ENCODE measurements around the gene MAST1. TPM values are rescaled to one million over a fixed set of nuclear protein-coding genes. Genes with fewer than 3 reads are reported as not detected.

MAST1 gene
- total and polyA plus RNA-seq, 2 donors (not counting 1 experiment from before 2014, with no cell fraction given), result 0.39 to 1.1 TPM

- ChIA-PET CTCF (interaction anchor here (0.7 to 7.1 kb wide), 9 partner anchors 9 to 304 kb away, joined by 3 to 58 read pairs (median 6); partner anchors contain the start of gene GCDH), POLR2A (interaction anchor here (0.5 to 1.6 kb wide), 7 partner anchors 10 to 232 kb away, joined by 3 to 13 read pairs (median 5); partner anchors contain the start of gene GCDH)
- Histone ChIP-seq H3K27ac (ENCODE audit: low read length in 2 of 2) (peak within 1 kb of the TSS; percentile 94 to 98), H3K27me3 (replicated peaks in 1 of 4; ENCODE audit: control extremely low read depth in 1 of 4, control insufficient read depth in 3 of 4, insufficient read depth in 4 of 4, low read length in 3 of 4) (no peaks in the 10 kb centered on the region), H3K4me3 (ENCODE audit: control extremely low read depth in 1 of 5, extremely low read depth in 1 of 5, insufficient read depth in 1 of 5, low read depth in 2 of 5, low read length in 4 of 5) (peak within 1 kb of the TSS; percentile 58 to 97 (median 83)), H4K20me1 (ENCODE audit: control insufficient read depth, insufficient read depth, low read length, poor library complexity, severe bottlenecking) (no peaks in the 10 kb centered on the region), H3K36me3 (replicated peaks in 1 of 2; ENCODE audit: control extremely low read depth in 1 of 2, control insufficient read depth in 1 of 2, extremely low read depth in 1 of 2, insufficient read depth in 2 of 2, low read length in 1 of 2) (peaks cover 0 to 14% of the 10 kb centered on the region in 2 experiments), H3K4me1 (ENCODE audit: control insufficient read depth in 2 of 2, insufficient read depth in 2 of 2, low read length in 2 of 2) (peaks cover 19 to 41% of the 10 kb centered on the region in 2 donors), H2AFZ (ENCODE audit: insufficient read depth, low read depth, low read length, poor library complexity, severe bottlenecking) (peak within 1 kb of the TSS; percentile 80), H3K4me2 (replicated peaks; ENCODE audit: low read depth, low read length, poor library complexity, severe bottlenecking) (peak within 1 kb of the TSS; percentile 90), H3K79me2 (ENCODE audit: control insufficient read depth, insufficient read depth, low read length) (peaks cover 19% of the 10 kb centered on the region), H3K9me3 (ENCODE audit: control extremely low read depth in 1 of 3, control insufficient read depth in 2 of 3, insufficient read depth in 1 of 3, low read length in 2 of 3) (peaks cover 0 to 40% (median 5%) of the 10 kb centered on the region in 3 donors), H3K9ac (ENCODE audit: low read length) (peak within 1 kb of the TSS; percentile 90)
- Mint-ChIP-seq H3K4me3 (peak within 1 kb of the TSS; percentile 84), H3K9me3 (ENCODE audit: insufficient read depth) (no peaks in the 10 kb centered on the region), H3K4me1 (peaks cover 27% of the 10 kb centered on the region), H3K27me3 (no peaks in the 10 kb centered on the region), H3K27ac (peak within 1 kb of the TSS; percentile 96)
- ATAC-seq (ENCODE audit: low read depth) (peak; percentile 88), DNase-seq (peak; percentile 98)
- intact Hi-C loops (cut with micrococcal nuclease), result loop anchor here (1.0 to 2.0 kb wide), 2 partner anchors 9 to 14 kb away; no protein-coding TSS in a partner anchor
- TF ChIP-seq EZH2 (IDR thresholded peaks at IDR 0.05; ENCODE audit: borderline replicate concordance, insufficient read depth, low read depth, low read length, poor library complexity, severe bottlenecking), result no peak
- no peak for TF ChIP-seq CTCF (IDR thresholded peaks at IDR 0.05)
- under 1% methylated on average over 38 of the region's 38 CpGs for WGBS (ENCODE audit: insufficient coverage)
Observed at GRCh38 chr19:12881172-12881808, 43.0 kb downstream of the MAST1 start, which contains the start of gene DNASE2. Gene DNASE2, minus strand, starts transcription at chr19:12881449. Its CDS starts 74 bp downstream, at chr19:12881375.

- Histone ChIP-seq H3K9me3 (ENCODE audit: control extremely low read depth in 1 of 3, control insufficient read depth in 2 of 3, insufficient read depth in 1 of 3, low read length in 2 of 3) (peaks cover 0 to 40% (median 5%) of the 10 kb centered on the region in 3 donors), H3K4me2 (replicated peaks; ENCODE audit: low read depth, low read length, poor library complexity, severe bottlenecking) (no peak overlapping the region), H3K9ac (ENCODE audit: low read length) (no peak overlapping the region), H3K27me3 (replicated peaks in 1 of 4; ENCODE audit: control extremely low read depth in 1 of 4, control insufficient read depth in 3 of 4, insufficient read depth in 4 of 4, low read length in 3 of 4) (no peaks in the 10 kb centered on the region), H3K36me3 (replicated peaks in 1 of 2; ENCODE audit: control extremely low read depth in 1 of 2, control insufficient read depth in 1 of 2, extremely low read depth in 1 of 2, insufficient read depth in 2 of 2, low read length in 1 of 2) (peaks cover 0 to 10% of the 10 kb centered on the region in 2 experiments), H3K4me1 (ENCODE audit: control insufficient read depth in 2 of 2, insufficient read depth in 2 of 2, low read length in 2 of 2) (peaks cover 19 to 41% of the 10 kb centered on the region in 2 donors), H3K27ac (ENCODE audit: low read length in 2 of 2) (no peak overlapping the region), H3K4me3 (ENCODE audit: control extremely low read depth in 1 of 5, extremely low read depth in 1 of 5, insufficient read depth in 1 of 5, low read depth in 2 of 5, low read length in 4 of 5) (no peak overlapping the region), H4K20me1 (ENCODE audit: control insufficient read depth, insufficient read depth, low read length, poor library complexity, severe bottlenecking) (no peaks in the 10 kb centered on the region), H3K79me2 (ENCODE audit: control insufficient read depth, insufficient read depth, low read length) (peaks cover 19% of the 10 kb centered on the region), H2AFZ (ENCODE audit: insufficient read depth, low read depth, low read length, poor library complexity, severe bottlenecking) (no peak overlapping the region)
- 83% methylated on average over 1 of the region's 3 CpGs for WGBS (ENCODE audit: insufficient coverage)
- Mint-ChIP-seq H3K9me3 (ENCODE audit: insufficient read depth) (no peaks in the 10 kb centered on the region), H3K4me3 (peak overlapping the region; percentile 84), H3K27me3 (no peaks in the 10 kb centered on the region), H3K27ac (peak overlapping the region; percentile 96), H3K4me1 (peaks cover 29% of the 10 kb centered on the region)
- ChIA-PET POLR2A (interaction anchor here (0.7 to 1.1 kb wide), 2 partner anchors 8 to 17 kb away, joined by 3 read pairs; partner anchors contain the start of gene GCDH), CTCF (interaction anchor here (0.7 to 7.1 kb wide), 8 partner anchors 15 to 189 kb away, joined by 3 to 58 read pairs (median 4); no protein-coding TSS in a partner anchor)
- ATAC-seq (ENCODE audit: low read depth) (no peak), DNase-seq (no peak)
- TF ChIP-seq EZH2 (IDR thresholded peaks at IDR 0.05; ENCODE audit: borderline replicate concordance, insufficient read depth, low read depth, low read length, poor library complexity, severe bottlenecking) (no peak), CTCF (IDR thresholded peaks at IDR 0.05) (no peak)
- intact Hi-C loops (cut with micrococcal nuclease), result no loop called here
Observed at GRCh38 chr19:12882589-12882988, 44.3 kb downstream of the MAST1 start.
